Measurements from ENCODE around the gene PRKN. TPM values are rescaled to one million over a fixed set of nuclear protein-coding genes. Genes with fewer than 3 reads are reported as not detected.

Gene PRKN
- total RNA-seq, 4 donors from 2014 or later, result 4.4 to 669 (median 10.5) TPM

DNA sequence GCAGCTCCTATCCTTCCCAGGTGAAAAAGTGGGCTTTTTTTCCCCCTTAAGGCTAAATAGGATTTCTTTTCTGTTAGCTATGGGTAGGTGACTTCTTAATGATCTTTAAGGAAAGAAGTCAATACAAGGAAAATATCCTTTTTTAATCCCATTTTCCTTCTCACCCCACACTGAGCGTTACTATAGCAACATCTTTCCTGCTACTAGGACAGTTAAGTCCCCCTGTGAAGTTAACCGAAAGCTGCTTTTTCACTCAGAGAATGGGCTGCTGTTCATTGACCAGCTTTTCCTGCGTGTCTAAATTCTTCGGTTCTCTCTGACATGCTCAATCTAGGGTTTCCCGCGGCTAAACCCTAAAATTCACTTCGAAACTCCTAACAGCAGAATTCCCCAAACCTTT, 1280.6 kb downstream of the PRKN start:
- H3K27me3 ChIP-seq, result no peaks in the 10 kb centered on the region

DNA sequence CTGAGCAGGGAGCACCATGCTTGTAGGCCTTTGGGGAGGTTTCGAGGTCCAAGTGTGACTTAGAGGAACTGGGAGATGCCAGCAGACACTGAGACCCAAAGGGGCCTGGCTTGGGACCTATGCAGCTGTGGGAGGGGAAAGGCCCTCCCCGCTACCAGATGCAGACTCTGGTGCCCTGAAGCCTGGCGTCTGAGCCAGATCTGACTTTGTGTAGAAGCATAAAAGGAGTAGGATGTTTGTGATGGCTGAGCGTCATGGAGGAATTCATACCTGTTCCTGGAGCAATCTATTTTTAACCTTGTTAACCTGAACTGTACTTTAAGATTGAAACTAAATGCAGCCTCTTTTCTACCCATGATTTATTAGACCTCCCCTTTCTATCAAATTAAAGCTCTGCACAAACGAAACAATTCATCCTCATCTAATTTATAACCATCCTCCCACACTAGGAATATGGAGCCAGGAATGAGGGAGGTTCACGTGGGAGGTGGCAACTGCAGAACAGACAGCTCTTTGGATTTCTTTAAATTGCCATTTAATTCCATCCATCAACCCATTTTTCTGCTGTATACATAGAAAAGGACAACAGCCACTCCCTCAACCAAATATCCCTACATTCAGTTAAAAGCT, 1281.2 kb downstream of the PRKN start:
- Histone ChIP-seq H3K27me3 (no peaks in the 10 kb centered on the region), H3K4me1 (no peaks in the 10 kb centered on the region), H3K36me3 (no peaks in the 10 kb centered on the region), H3K27ac (no peak overlapping the region), H3K4me3 (no peak overlapping the region), H3K9me3 (no peaks in the 10 kb centered on the region)
- TF ChIP-seq, protein P1, sequence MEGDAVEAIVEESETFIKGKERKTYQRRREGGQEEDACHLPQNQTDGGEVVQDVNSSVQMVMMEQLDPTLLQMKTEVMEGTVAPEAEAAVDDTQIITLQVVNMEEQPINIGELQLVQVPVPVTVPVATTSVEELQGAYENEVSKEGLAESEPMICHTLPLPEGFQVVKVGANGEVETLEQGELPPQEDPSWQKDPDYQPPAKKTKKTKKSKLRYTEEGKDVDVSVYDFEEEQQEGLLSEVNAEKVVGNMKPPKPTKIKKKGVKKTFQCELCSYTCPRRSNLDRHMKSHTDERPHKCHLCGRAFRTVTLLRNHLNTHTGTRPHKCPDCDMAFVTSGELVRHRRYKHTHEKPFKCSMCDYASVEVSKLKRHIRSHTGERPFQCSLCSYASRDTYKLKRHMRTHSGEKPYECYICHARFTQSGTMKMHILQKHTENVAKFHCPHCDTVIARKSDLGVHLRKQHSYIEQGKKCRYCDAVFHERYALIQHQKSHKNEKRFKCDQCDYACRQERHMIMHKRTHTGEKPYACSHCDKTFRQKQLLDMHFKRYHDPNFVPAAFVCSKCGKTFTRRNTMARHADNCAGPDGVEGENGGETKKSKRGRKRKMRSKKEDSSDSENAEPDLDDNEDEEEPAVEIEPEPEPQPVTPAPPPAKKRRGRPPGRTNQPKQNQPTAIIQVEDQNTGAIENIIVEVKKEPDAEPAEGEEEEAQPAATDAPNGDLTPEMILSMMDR (IDR thresholded peaks at IDR 0.05), result no peak
- no peak for TF ChIP-seq POLR2A (IDR thresholded peaks at IDR 0.05)
- DNase-seq, result no peak

More for the DNA sequence above, 1280.6 kb downstream of the PRKN start:
- H3K4me3 ChIP-seq, result no peak overlapping the region
- no peaks in the 10 kb centered on the region for H3K36me3 ChIP-seq
- TF ChIP-seq, protein P1 (IDR thresholded peaks at IDR 0.05), result no peak
- no peak for TF ChIP-seq POLR2A (IDR thresholded peaks at IDR 0.05)
- no peaks in the 10 kb centered on the region for H3K9me3 ChIP-seq
- DNase-seq, result no peak
- H3K27ac ChIP-seq, result no peak overlapping the region
- no peaks in the 10 kb centered on the region for H3K4me1 ChIP-seq

DNA sequence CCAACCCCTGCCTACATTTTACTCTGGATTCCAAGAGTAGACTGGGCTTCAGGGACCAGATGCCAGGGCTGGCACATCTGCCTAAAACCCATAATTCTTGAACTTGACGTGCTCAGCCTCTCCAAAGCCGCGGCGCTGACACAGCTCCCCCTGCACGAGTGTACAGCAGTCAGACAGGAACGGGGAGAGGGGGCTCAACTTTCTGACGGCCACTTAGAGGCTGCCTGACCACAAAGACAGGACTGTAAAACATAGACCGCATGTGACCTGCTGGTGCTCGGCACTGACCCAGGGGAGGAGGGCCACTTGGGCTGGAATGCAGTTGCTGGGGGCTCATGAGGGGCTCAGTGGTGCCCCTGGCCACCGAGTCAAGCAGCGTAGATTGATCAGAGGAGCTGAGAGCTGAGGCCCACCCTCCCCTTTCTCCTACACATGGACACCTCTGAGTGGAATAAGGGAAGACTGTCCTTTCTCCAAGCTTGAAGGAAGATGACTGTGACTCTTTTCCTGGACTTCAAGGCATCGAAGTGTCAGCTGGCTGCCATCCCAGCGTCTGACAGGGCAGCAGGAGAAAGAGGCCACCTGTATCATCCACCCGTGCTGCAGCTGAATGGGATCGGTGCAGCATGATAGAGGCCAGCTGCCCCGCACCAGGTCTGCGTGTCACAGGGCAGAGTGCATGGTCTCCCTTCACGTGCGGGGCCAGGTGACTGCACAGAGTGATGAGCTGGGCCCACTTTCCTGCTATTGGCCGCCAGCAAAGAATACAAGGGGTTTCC, 1282.4 kb downstream of the PRKN start:
- Histone ChIP-seq H3K36me3 (no peaks in the 10 kb centered on the region), H3K4me3 (no peak overlapping the region), H3K4me1 (no peaks in the 10 kb centered on the region), H3K27me3 (no peaks in the 10 kb centered on the region), H3K27ac (no peak overlapping the region), H3K9me3 (no peaks in the 10 kb centered on the region)
- TF ChIP-seq, protein P1 (IDR thresholded peaks at IDR 0.05), result no peak
- no peak for TF ChIP-seq POLR2A (IDR thresholded peaks at IDR 0.05)
- no peak for DNase-seq

DNA sequence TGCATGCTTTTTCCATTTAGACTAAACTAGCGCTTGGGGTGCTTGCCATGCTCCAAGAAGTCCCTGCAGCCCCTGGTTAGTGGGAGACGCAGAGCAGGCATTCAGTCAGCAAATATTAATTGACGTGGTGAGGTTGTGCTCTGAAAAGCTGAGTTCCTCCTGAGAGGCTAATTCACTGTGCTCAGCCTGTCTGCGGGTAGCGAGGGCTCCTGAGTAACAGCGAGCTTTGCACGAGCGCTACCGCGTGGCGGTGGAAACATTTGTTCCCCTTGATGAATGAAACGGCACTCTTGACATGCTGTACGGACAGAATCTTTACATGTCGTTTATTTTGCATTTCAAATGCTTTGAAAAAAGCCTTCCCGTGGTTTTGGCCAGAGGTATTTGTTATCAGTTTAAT, 1283.1 kb downstream of the PRKN start:
- Histone ChIP-seq H3K9me3 (no peaks in the 10 kb centered on the region), H3K4me3 (no peak overlapping the region), H3K4me1 (no peaks in the 10 kb centered on the region), H3K27me3 (no peaks in the 10 kb centered on the region), H3K36me3 (no peaks in the 10 kb centered on the region), H3K27ac (no peak overlapping the region)
- no peak for TF ChIP-seq POLR2A (IDR thresholded peaks at IDR 0.05)
- TF ChIP-seq, protein P1 (IDR thresholded peaks at IDR 0.05), result no peak
- no peak for DNase-seq

DNA sequence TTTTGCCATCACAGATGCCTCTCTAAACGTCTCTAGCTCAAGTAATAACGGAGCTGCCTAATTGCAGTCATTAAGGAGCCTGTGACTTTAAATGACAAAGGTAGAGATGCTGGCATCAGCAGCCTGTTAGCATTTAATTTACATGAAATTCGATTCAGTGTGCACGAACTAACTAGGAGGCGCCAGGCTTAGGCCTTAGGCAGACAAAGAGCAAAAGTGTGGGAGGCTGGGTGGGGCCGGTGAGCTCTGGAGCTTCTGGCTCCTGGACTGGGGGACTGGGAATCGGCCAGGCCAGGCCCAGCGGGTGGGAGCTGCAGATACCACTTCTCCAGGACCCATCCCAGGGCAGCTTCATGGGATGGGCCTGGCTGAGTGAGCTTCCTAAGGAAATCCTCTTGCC, 1283.7 kb downstream of the PRKN start:
- H3K4me1 ChIP-seq, result no peaks in the 10 kb centered on the region
- no peaks in the 10 kb centered on the region for H3K27me3 ChIP-seq
- no peak for DNase-seq
- no peaks in the 10 kb centered on the region for H3K9me3 ChIP-seq
- no peak overlapping the region for H3K27ac ChIP-seq
- TF ChIP-seq POLR2A (IDR thresholded peaks at IDR 0.05), result no peak
- TF ChIP-seq, protein P1 (IDR thresholded peaks at IDR 0.05), result no peak
- H3K4me3 ChIP-seq, result no peak overlapping the region
- no peaks in the 10 kb centered on the region for H3K36me3 ChIP-seq
